Measurements from ENCODE around the gene NEDD4L. TPM values are rescaled to one million over a fixed set of nuclear protein-coding genes. Genes with fewer than 3 reads are reported as not detected.

NEDD4L gene
- total and polyA plus RNA-seq, 4 donors = 10.2 to 20.3 (median 13.2) TPM

DNA sequence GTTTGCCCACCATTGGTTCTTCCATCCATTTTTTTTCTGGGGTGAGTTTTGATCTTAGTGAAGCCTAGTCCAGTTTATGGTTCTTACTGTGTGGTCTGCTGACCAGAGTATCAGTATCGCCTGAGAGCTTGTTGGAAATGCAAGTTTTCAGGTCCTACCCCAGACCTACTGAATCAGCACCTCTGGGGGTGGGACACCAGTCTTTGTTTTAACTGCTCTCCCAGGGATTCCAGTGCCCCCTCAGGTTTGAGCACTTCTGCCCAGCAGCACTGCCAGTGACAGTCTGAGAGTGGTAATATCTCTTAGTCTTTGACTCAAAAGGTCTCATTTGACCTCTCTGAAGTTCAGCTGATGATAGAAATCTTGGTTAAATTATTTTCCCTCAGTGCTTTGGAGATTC is 315.6 kb downstream of the NEDD4L start:
- TF ChIP-seq HNF4A (conservative IDR thresholded peaks at IDR 0.05) = no peak
- TF ChIP-seq, protein P1, sequence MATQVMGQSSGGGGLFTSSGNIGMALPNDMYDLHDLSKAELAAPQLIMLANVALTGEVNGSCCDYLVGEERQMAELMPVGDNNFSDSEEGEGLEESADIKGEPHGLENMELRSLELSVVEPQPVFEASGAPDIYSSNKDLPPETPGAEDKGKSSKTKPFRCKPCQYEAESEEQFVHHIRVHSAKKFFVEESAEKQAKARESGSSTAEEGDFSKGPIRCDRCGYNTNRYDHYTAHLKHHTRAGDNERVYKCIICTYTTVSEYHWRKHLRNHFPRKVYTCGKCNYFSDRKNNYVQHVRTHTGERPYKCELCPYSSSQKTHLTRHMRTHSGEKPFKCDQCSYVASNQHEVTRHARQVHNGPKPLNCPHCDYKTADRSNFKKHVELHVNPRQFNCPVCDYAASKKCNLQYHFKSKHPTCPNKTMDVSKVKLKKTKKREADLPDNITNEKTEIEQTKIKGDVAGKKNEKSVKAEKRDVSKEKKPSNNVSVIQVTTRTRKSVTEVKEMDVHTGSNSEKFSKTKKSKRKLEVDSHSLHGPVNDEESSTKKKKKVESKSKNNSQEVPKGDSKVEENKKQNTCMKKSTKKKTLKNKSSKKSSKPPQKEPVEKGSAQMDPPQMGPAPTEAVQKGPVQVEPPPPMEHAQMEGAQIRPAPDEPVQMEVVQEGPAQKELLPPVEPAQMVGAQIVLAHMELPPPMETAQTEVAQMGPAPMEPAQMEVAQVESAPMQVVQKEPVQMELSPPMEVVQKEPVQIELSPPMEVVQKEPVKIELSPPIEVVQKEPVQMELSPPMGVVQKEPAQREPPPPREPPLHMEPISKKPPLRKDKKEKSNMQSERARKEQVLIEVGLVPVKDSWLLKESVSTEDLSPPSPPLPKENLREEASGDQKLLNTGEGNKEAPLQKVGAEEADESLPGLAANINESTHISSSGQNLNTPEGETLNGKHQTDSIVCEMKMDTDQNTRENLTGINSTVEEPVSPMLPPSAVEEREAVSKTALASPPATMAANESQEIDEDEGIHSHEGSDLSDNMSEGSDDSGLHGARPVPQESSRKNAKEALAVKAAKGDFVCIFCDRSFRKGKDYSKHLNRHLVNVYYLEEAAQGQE (IDR thresholded peaks at IDR 0.05) = no peak
- TF ChIP-seq, protein P2, sequence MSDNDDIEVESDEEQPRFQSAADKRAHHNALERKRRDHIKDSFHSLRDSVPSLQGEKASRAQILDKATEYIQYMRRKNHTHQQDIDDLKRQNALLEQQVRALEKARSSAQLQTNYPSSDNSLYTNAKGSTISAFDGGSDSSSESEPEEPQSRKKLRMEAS (IDR thresholded peaks at IDR 0.05) = no peak
- TF ChIP-seq YY1 (IDR thresholded peaks at IDR 0.05) = no peak
- no peak for TF ChIP-seq CTCF (IDR thresholded peaks at IDR 0.05; ENCODE audit: low read depth, low read length, missing input control)
- TF ChIP-seq NR2F2 (IDR thresholded peaks at IDR 0.05) = no peak
- TF ChIP-seq FOXA2 (IDR thresholded peaks at IDR 0.05) = no peak
- no peak for TF ChIP-seq JUND (IDR thresholded peaks at IDR 0.05)
- no peak for TF ChIP-seq ZBTB33 (IDR thresholded peaks at IDR 0.05)
- no peak for TF ChIP-seq SP1 (IDR thresholded peaks at IDR 0.05)
- TF ChIP-seq HNF4G (IDR thresholded peaks at IDR 0.05) = no peak
- TF ChIP-seq FOXA1 (IDR thresholded peaks at IDR 0.05) = no peak
- TF ChIP-seq ATF3 (IDR thresholded peaks at IDR 0.05) = no peak
- WGBS = 98% methylated on average over 1 of the region's 1 CpG
- no peak overlapping the region for H3K27ac ChIP-seq (ENCODE audit: low read depth in 1 of 2, low read length in 2 of 2)
- no peaks in the 10 kb centered on the region for H3K9me3 ChIP-seq (ENCODE audit: control insufficient read depth in 4 of 4, low read length in 3 of 4)
- peaks cover 3 to 11% (median 3%) of the 10 kb centered on the region in 4 donors for H3K4me1 ChIP-seq (ENCODE audit: control insufficient read depth in 4 of 4, insufficient read depth in 4 of 4, low read length in 3 of 4)
- no peak overlapping the region for H3K9ac ChIP-seq (ENCODE audit: low read depth in 1 of 2, low read length in 2 of 2)
- H3K36me3 ChIP-seq (ENCODE audit: control insufficient read depth in 4 of 4, insufficient read depth in 3 of 4, low read depth in 1 of 4, low read length in 3 of 4) = peaks cover 0 to 2% (median 0%) of the 10 kb centered on the region in 4 donors
- H3K27me3 ChIP-seq (ENCODE audit: control insufficient read depth in 4 of 4, insufficient read depth in 4 of 4, low read length in 3 of 4) = no peaks in the 10 kb centered on the region
- DNase-seq (ENCODE audit: low spot score) = no peak
- H3K4me3 ChIP-seq (ENCODE audit: low read depth in 1 of 3, low read length in 3 of 3) = no peak overlapping the region

DNA sequence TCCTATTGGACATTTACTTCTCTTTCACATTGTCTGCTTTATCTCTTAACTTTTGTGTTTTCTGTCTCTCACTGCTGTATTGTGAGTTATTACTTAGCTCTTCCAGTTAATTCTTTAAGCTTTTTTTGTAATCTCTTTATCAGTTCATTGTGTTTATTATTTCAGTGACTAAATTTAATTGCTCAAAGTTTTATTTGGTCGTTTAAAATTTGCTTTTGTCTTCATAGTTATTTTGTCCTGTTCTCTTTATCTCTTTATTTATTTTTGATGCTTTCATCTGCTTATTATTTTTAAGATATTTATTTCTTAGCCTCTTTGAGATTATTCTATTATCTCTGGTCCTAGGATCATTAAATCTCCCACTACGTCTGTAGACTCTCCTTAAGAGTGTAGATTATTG is 316.3 kb downstream of the NEDD4L start:
- DNase-seq (ENCODE audit: low spot score) = no peak
- 83% methylated on average over 2 of the region's 2 CpGs for WGBS
- H3K4me3 ChIP-seq (ENCODE audit: low read depth in 1 of 3, low read length in 3 of 3) = no peak overlapping the region
- H3K27ac ChIP-seq (ENCODE audit: low read depth in 1 of 2, low read length in 2 of 2) = no peak overlapping the region
- H3K27me3 ChIP-seq (ENCODE audit: control insufficient read depth in 4 of 4, insufficient read depth in 4 of 4, low read length in 3 of 4) = no peaks in the 10 kb centered on the region
- H3K9me3 ChIP-seq (ENCODE audit: control insufficient read depth in 4 of 4, low read length in 3 of 4) = no peaks in the 10 kb centered on the region
- TF ChIP-seq EGR1 (IDR thresholded peaks at IDR 0.05; ENCODE audit: low read depth in 2 of 2) (no peak), TAF1 (conservative IDR thresholded peaks at IDR 0.05) (no peak), GABPA (IDR thresholded peaks at IDR 0.05 in 1 of 2, conservative IDR thresholded peaks at IDR 0.05 in 1 of 2) (no peak), HNF4A (conservative IDR thresholded peaks at IDR 0.05) (no peak), YY1 (IDR thresholded peaks at IDR 0.05) (no peak)
- TF ChIP-seq, protein P2 (IDR thresholded peaks at IDR 0.05) = no peak
- H3K9ac ChIP-seq (ENCODE audit: low read depth in 1 of 2, low read length in 2 of 2) = no peak overlapping the region
- peaks cover 0 to 2% (median under 1%) of the 10 kb centered on the region in 4 donors for H3K36me3 ChIP-seq (ENCODE audit: control insufficient read depth in 4 of 4, insufficient read depth in 3 of 4, low read depth in 1 of 4, low read length in 3 of 4)
- H3K4me1 ChIP-seq (ENCODE audit: control insufficient read depth in 4 of 4, insufficient read depth in 4 of 4, low read length in 3 of 4) = peaks cover 3 to 11% (median 3%) of the 10 kb centered on the region in 4 donors

Measured in liver (tissue), 9 donors.